Prostate gland (tissue), 2 donors: Measurements from ENCODE around the gene PLSCR5. TPM values are rescaled to one million over a fixed set of nuclear protein-coding genes. Genes with fewer than 3 reads are reported as not detected.
A peak's percentile ranks its signal among the peaks of the same experiment; 100 is the strongest.

Experiments used
- DNase-seq: peaks from one replicate; pipeline ENCODE4 v3.0.0-alpha.2; 2019; ENCODE audit warnings: low spot score
- H3K27ac ChIP-seq, 2 donors: fragments of 200-600 bp; sonication (generic); 2 replicates each; pipeline ENCODE4 v1.5.1; 2017 to 2019
- H3K27me3 ChIP-seq: fragments of 200-600 bp; sonication (generic); replicated peaks from 2 replicates; pipeline ENCODE4 v1.5.1; 2019; ENCODE audit not compliant: insufficient read depth
- H3K36me3 ChIP-seq, 2 donors: fragments of 200-600 bp; sonication (generic); 1 replicate in 1 of 2; 2 replicates in 1 of 2; pipeline versions ENCODE4 v1.5.1 to v1.8.1; 2017 to 2019
- H3K4me1 ChIP-seq: fragments of 200-600 bp; sonication (generic); replicated peaks from 2 replicates; pipeline ENCODE4 v1.5.1; 2019
- H3K4me3 ChIP-seq, 2 donors: fragments of 200-600 bp; sonication (generic); 2 replicates each; pipeline ENCODE4 v1.5.1; 2017 to 2019
- H3K9me3 ChIP-seq: fragments of 200-600 bp; sonication (generic); 2 replicates; pipeline ENCODE4 v1.5.1; 2017
- CTCF ChIP-seq, 4 experiments: fragments of 200-600 bp in 2 of 4; fragments of 450-650 bp in 2 of 4; sonication (generic) in 2 of 4; IDR thresholded peaks; 1 replicate in 3 of 4; 2 replicates in 1 of 4; pipeline ENCODE4 v1.5.1; 2016 to 2019; ENCODE audit warnings: antibody characterized with exemption in 4 of 4, mild to moderate bottlenecking in 2 of 4, moderate library complexity in 2 of 4
- POLR2A ChIP-seq: fragments of 450-650 bp; IDR thresholded peaks from one replicate; pipeline ENCODE4 v1.6.1; 2016; ENCODE audit warnings: antibody characterized with exemption, mild to moderate bottlenecking
- POLR2AphosphoS5 ChIP-seq: sonication (generic); formaldehyde crosslinking; IDR thresholded peaks from one replicate; pipeline ENCODE4 v1.6.1; 2017; ENCODE audit warnings: antibody characterized with exemption
- WGBS: methylation state at CpG from one replicate; pipeline ENCODE4 v1.1.5; 2018; 5-methylcytosine and 5-hydroxymethylcytosine counted together
- intact Hi-C: fragments of 100-400 bp; cut with DNase I; formaldehyde crosslinking; loops from one replicate; pipeline ENCODE4 v1.14.2; 2022
- total RNA-seq, 2 donors: library from RNA; depleted of rRNA; stranded (reverse); fragments of >200 nt; gene quantifications; one replicate each; pipeline ENCODE4 v1.1.0, GENCODE V29; 2016

Gene PLSCR5
- total RNA-seq, 2 donors from 2014 or later, result not detected

GRCh38 chr3:146590521-146590920 lies 14.6 kb downstream of the PLSCR5 start:
- no peak for DNase-seq
- no peaks in the 10 kb centered on the region for H3K36me3 ChIP-seq
- H3K4me3 ChIP-seq, result no peak overlapping the region
- H3K27ac ChIP-seq, result no peak overlapping the region
- TF ChIP-seq POLR2AphosphoS5, result no peak
- TF ChIP-seq CTCF (IDR thresholded peaks at IDR 0.05), result no peak
- TF ChIP-seq POLR2A, result no peak
- H3K4me1 ChIP-seq, result no peaks in the 10 kb centered on the region
- H3K9me3 ChIP-seq, result no peaks in the 10 kb centered on the region
- intact Hi-C loops, result no loop called here
- no peaks in the 10 kb centered on the region for H3K27me3 ChIP-seq
- whole genome bisulfite sequencing, result 65% methylated on average over 2 of the region's 2 CpGs

GRCh38 chr3:146589899-146590508 lies 15.1 kb downstream of the PLSCR5 start:
- intact Hi-C loops, result no loop called here
- H3K9me3 ChIP-seq, result no peaks in the 10 kb centered on the region
- H3K36me3 ChIP-seq, result no peaks in the 10 kb centered on the region
- no peaks in the 10 kb centered on the region for H3K27me3 ChIP-seq
- no peaks in the 10 kb centered on the region for H3K4me1 ChIP-seq
- WGBS, result 4% methylated on average over 1 of the region's 1 CpG
- H3K4me3 ChIP-seq, result no peak overlapping the region
- no peak for TF ChIP-seq POLR2A
- peak in 3 of 4 experiments; percentile 40 to 70 (median 65) for TF ChIP-seq CTCF (IDR thresholded peaks at IDR 0.05)
- no peak for TF ChIP-seq POLR2AphosphoS5
- peak; percentile 18 for DNase-seq
- H3K27ac ChIP-seq, result no peak overlapping the region

- H3K27me3 ChIP-seq, result no peaks in the 10 kb centered on the region
- intact Hi-C loops, result no loop called here
- no peak overlapping the region for H3K4me3 ChIP-seq
- no peaks in the 10 kb centered on the region for H3K4me1 ChIP-seq
- DNase-seq, result no peak
- no peaks in the 10 kb centered on the region for H3K9me3 ChIP-seq
- TF ChIP-seq POLR2AphosphoS5, result no peak
- no peak for TF ChIP-seq POLR2A
- TF ChIP-seq CTCF (IDR thresholded peaks at IDR 0.05), result no peak
- no peaks in the 10 kb centered on the region for H3K36me3 ChIP-seq
- no peak overlapping the region for H3K27ac ChIP-seq
Measured at GRCh38 chr3:146585156-146585555, 20.0 kb downstream of the PLSCR5 start.

GRCh38 chr3:146581951-146582467 lies 23.1 kb downstream of the PLSCR5 start:
- H3K9me3 ChIP-seq, result no peaks in the 10 kb centered on the region
- intact Hi-C loops, result no loop called here
- no peak overlapping the region for H3K27ac ChIP-seq
- no peak for DNase-seq
- H3K27me3 ChIP-seq, result no peaks in the 10 kb centered on the region
- no peaks in the 10 kb centered on the region for H3K4me1 ChIP-seq
- TF ChIP-seq CTCF (IDR thresholded peaks at IDR 0.05) (no peak), POLR2A (no peak), POLR2AphosphoS5 (no peak)
- H3K4me3 ChIP-seq, result no peak overlapping the region
- no peaks in the 10 kb centered on the region for H3K36me3 ChIP-seq

GRCh38 chr3:146581080-146581601 lies 24.0 kb downstream of the PLSCR5 start:
- H3K4me3 ChIP-seq, result no peak overlapping the region
- no peak overlapping the region for H3K27ac ChIP-seq
- TF ChIP-seq POLR2AphosphoS5, result no peak
- TF ChIP-seq CTCF (IDR thresholded peaks at IDR 0.05), result no peak
- TF ChIP-seq POLR2A, result no peak
- no peaks in the 10 kb centered on the region for H3K36me3 ChIP-seq
- no peak for DNase-seq
- no peaks in the 10 kb centered on the region for H3K9me3 ChIP-seq
- H3K27me3 ChIP-seq, result no peaks in the 10 kb centered on the region
- 57% methylated on average over 1 of the region's 1 CpG for WGBS
- intact Hi-C loops, result no loop called here
- no peaks in the 10 kb centered on the region for H3K4me1 ChIP-seq
